Stimulated activated CD8-positive, alpha-beta memory T cell treated with anti-CD3 and anti-CD28 coated beads, Interleukin-2, amount 100 ng/mL, for 1 hour (primary cell): ENCODE data around the gene FGD4.

Source experiments
- DNase-seq, 2 donors: peaks; one replicate each; pipeline ENCODE4 v3.0.0-alpha.2; 2020; ENCODE audit warnings: low read depth in 2 of 2

FGD4 gene

DNA sequence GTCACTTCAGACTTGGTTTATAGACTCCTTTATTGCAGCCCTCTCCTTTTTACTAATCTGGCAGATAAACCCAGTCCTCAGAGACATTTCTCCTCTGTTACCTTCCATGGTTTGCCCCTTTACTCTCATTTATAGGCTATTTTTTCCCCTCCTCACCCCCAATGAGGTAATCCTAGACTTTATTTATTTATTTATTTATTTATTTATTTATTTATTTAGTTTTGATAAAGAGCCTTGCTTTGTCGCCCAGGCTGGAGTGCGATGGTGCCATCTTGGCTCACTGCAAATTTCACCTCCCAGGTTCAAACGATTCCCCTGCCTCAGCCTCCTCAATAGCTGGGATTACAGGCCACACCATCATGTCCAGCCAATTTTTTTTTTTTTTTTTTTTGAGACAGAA lies 8.4 kb downstream of the FGD4 start:
- no peak for DNase-seq

- no peak for DNase-seq
These were observed 14.1 kb downstream of the FGD4 start for GRCh38 chr12:32413412-32413811.

- DNase-seq: no peak
These were observed 18.9 kb downstream of the FGD4 start for GRCh38 chr12:32418221-32418620.

GRCh38 chr12:32418903-32419519 lies 19.7 kb downstream of the FGD4 start:
- DNase-seq: no peak

DNA sequence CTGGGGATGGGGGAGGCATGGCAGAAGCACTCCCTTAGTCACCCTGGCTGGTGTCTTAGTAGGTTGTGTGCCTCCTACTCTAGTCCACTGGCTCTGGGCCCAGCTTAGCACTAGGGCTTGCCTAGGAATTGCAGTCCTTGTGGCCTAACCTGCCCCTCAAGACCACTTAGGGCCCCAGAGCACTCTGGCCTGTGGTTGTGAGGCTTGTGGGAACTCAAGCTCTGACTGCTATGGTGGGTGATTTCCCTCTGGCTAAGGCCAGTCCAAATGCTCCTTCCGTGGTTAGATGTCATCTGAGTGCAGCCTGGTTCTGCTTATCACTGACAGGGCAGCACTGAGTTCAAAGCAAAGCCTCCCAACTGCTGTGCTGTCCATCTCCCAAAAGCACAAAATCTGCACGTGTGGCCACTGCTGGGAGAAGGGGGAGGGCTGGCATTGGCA lies 20.2 kb downstream of the FGD4 start:
- no peak for DNase-seq

GRCh38 chr12:32420356-32420755 lies 21.0 kb downstream of the FGD4 start:
- no peak for DNase-seq

DNA sequence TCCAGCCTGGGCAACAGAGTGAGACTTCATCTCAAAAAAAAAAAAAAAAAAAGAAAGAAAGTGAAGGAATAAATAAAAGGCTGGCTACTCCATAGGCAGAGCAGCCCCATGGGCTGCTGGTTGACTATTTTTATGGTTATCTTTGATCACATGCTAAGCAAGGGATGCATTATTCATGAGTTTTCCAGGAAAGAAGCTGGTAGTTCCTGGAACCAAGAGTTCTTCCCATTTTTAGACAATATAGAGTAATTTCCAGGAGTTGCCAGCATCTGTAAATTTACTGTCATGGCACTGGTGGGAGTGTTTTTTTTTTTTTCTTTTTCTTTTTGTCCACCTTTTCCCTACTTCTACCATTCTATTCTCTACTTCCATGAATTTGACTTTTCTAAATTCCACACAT lies 24.2 kb downstream of the FGD4 start:
- DNase-seq: no peak

DNA sequence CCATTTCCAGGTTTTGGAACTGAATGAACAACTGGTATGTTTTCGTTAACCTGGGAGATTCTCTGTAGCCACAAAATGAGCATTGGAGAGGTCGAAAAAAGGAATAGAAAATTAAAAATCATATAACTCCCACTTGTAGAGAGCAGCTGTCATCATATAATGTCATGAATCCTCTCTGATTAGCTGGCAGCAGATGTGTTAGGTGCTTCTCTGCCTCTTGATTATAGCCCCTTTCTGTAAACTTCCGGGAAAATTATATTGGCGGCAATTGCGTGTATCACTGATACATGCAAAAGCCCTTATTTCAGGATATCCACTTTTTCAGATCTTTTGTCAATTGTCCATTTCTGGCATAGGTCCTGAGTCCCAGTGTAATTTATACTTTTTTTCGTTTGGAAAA lies 31.7 kb downstream of the FGD4 start:
- DNase-seq: no peak

DNA sequence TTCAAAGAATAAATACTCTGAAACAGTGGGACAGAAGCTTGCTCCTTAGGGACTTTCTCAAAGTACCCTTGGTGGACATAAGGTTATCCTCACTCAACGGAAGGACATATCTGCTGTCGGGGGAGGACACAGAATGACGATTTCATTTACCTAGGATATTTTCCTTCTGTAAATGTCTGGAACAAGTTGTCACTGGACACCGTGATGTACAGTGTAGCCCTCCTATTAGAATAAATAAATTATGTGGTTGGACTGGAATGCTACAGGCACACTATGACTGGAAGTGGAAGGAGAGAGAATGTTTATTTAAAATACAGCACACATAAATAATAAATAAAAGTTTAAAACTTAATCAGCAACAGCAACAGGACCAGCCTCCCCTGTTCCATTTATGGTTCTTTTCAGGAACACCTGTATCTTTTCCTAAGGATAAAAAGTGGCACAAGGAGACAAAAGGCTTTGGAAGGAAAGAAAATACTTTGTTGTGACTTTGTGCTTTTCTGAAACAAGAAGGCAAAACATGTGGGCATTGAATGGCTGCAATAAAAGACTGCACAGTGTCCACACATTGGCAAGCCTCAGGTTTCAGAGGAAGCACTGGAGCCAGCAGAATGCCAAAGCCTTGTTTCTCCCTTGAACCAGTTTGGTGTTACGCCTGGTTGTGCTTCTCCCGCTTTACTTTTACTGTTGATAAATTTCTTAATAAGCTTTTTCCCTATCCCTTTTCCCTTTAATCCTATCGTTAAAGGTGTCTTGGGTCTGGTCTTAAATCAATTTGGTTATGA lies 36.8 kb downstream of the FGD4 start:
- no peak for DNase-seq

GRCh38 chr12:32437095-32437515 lies 37.7 kb downstream of the FGD4 start:
- DNase-seq: no peak

- no peak for DNase-seq
These were observed 40.9 kb downstream of the FGD4 start for GRCh38 chr12:32440120-32440865.

GRCh38 chr12:32443491-32443890 lies 44.1 kb downstream of the FGD4 start:
- no peak for DNase-seq

DNA sequence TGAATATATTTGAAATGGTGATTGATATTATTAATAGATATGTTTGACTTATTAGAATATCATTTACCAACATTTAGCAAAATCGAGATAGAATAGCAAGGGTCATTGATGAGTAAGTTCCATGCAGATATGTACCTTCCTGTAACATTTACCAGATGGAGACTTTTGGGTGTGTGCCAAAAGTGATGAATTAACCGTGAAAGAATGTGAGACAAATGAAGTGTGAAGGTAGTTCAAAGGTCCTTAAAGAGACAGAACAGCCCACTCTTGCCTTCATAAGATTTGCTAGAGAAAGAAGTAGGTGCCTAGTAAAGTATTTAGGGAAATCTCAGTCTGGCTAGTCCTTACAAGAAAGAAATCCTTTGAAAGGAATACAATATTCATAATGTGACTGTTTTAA lies 45.5 kb downstream of the FGD4 start:
- DNase-seq: no peak

DNA sequence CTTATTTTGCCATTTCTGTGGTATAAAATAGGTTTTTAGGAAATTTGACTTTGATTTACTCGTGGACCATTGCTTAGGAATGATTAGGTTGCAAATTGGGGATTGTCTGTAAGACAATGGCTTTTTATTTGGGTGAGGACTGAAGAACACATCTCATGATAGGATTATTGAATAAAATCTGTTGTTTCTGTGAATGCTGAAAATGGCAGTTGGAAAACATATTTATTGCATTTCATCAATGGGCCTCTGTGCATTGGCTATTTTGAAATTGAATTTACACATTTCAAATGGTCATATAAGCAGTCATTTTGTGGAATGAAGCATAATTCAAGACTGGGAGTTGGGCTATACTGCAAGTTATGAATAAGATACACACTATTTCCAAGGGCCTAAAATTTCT lies 46.0 kb downstream of the FGD4 start:
- DNase-seq: no peak

DNA sequence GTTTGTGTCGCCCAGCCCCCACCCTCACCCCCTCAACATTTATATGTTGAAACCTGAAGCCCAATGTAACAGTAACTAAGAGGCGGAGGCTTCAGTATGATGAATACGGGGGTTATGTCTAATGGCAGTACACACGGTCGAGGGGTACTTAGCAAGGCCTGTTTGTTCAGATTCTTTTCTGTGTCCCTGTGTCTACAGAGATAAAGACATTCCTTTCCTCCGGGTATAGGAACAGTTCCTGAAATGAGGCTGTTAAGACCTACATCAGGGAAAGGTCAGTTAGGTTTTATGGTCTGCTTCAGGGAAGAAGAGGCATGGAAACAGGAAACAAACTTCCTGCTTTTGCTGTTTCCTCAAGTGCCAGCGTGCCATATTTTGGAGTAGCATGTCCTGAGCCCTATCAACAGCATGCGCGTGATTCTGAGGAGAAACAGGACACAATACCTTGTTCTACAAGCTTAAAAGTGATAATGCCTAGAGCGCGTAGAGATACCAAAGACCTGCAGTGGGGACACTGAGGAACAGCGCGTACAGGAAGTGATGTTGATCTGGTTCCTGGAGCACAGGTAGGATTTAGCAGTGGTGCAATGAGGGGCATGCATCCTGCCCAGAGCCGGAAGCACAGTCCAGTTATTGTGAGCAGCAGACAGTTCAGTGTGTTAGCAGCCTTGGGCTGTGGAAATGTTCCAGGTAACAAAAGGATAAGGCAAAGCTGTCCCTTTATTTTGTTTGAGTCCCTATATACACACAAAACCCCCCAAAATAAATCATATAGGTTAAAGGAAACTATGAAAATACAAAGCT lies 47.2 kb downstream of the FGD4 start:
- DNase-seq: no peak

DNA sequence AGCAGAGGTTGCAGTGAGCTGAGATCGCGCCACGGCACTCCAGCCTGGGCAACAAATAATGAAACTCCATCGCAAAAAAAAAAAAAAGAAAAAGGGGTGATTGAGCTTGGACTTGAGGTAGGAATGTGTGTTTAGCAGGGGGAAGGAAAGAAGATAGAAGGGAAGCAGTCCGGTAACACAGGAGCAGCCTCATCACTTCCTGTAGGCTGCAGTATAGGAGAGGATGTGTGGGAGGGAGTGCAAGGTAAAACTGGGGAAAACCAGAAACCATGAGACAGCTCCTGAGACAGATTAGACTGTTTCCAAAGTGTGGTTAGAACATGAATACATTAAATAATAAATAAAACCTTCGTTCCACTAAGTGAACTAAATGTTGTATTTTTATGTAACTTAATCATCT lies 49.2 kb downstream of the FGD4 start:
- DNase-seq: no peak

GRCh38 chr12:32450363-32450762 lies 51.0 kb downstream of the FGD4 start:
- no peak for DNase-seq

DNA sequence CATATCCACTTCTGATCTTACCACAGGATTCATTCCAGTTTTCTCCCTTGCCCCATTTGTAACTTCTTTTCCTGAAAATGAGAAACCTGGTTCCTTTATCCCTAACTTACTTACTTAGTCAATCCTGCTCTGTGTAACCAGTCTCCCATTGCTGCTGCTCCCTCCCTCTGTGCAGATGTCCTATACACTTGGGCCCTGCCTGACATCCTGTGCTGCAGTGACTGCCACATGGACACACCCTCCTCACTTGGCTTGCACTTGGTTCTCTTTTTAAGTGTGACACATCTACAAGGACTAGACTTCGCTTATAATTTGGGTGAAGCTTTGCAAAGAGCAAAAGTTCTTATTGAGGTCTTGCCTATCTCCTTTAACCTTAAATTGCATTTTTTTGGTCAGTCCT lies 51.4 kb downstream of the FGD4 start:
- no peak for DNase-seq

DNA sequence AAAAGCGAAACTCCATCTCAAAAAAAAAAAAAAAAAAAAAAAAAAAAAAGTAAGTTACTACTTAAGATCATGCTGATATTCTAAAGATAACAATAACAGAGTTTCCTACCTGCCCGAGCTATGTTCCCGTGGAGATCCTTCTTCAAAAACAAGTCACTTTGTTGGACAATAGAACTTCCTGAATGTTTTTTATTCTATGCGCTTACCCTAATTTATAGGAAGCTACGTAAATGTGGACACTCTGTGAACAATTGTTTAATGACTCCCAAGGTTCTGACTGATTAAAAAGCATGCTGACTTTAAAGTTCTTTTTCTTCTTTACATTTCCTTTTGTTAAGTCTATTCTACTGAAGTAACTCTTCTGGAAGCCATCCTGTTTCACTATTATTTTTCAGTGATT lies 52.5 kb downstream of the FGD4 start:
- DNase-seq: no peak

GRCh38 chr12:32454075-32454474 lies 54.7 kb downstream of the FGD4 start:
- no peak for DNase-seq

GRCh38 chr12:32454866-32455265 lies 55.5 kb downstream of the FGD4 start:
- DNase-seq: no peak

DNA sequence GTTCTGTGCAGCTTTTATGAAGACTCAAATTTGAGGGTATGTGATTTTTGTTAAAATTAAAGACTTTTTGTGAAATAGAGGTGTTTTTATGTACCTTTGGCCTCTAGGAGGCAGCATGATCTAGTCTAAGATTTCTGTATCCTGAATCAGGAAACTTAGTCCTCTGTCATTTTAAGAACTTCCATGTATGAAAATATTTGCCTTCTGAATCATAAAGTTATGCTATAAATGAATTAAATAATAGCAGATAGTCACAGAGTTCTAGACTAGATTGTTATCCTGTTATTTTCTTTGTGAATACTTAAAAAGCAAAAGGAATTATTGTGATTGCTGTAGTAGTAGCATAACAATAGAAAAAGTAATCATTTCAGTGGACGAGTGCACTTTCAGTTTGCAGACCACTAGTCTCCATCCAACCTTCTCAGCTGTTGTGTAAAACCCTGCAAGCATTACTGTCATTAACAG lies 56.3 kb downstream of the FGD4 start:
- no peak for DNase-seq
